HG03378 (cell line): ENCODE measurements around the gene SRCAP.
"Not testable (repeated sequence)": the region's sequence is repeated elsewhere in the genome, so short reads cannot be mapped to it uniquely, and the experiment has no call there.

Experiments
- ATAC-seq: cut with Tn5 transposase; IDR thresholded peaks from one replicate; pipeline ENCODE4 v1.9.1; 2021; ENCODE audit warnings: mild to moderate bottlenecking, moderate library complexity; ENCODE audit not compliant: unreplicated experiment

SRCAP gene

DNA sequence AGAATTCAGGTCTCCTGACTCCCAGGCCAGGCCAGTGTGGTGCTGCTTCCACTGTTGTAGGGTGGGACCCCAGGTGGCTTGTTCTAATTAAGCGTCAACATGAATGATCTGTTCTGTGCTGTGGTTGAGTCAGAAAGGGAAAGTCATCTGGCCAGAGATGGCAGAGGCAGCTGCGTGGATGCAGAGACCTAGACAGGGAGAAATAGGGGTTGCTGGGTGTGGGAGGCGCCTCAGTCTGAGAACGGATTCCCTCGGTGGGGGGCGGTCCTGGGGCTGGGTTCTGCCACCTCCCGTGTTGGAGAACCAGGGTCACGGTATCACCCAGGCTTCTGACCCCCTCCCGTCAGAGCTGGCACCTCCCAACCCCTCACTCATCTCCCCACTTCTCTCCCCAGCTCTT lies 35.2 kb upstream of the SRCAP start:
- ATAC-seq = no peak

DNA sequence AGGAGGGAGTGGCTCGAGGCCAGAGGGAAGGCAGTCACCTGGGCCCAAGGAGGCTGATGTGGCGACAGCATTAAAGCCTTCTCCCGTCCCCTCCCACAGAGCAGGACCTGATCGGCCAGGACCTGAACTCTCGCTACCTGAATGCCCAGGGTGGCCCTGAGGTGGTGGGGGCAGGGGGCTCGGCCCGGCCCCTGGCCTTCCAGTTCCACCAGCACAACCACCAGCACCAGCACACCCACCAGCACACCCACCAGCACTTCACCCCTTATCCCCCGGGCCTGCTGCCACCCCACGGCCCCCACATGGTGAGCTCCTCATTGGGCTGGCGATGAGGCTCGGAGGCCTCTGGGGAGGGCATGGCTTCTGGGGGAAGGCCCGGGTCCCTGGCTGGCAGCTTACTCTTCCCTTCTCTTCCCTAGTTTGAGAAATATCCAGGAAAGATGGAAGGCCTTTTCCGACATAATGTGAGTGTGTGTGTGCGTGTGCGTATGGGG lies 34.3 kb upstream of the SRCAP start:
- ATAC-seq = no peak

DNA sequence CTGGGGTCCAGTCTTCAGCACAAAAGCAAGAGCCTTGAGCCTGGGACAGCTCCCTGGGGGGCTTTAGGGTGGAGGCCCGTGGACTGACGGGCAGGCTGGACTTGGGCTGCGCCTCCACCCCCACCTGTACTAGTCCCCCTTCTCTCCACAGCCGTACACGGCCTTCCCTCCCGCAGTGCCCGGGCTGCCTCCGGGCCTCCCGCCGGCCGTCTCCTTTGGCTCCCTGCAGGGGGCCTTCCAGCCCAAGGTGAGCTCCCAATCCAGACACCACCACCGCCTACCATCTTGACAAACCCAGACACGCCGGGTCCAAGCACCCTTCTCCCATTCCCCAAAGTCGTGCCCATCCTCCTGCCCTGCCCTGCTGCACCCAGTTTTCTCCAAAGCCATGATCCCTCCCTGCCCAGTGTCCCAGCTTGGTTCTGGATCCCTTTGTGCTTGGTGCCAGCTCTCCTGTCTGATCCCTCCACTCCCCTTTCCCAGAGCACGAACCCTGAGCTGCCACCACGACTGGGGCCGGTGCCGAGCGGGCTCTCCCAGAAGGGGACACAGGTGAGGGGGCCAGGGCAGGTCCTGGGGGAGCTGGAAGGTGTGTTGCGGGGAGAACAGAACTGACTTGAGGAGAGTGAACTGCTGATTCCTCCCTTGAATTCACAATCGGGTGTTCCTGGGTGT lies 33.7 kb upstream of the SRCAP start:
- ATAC-seq = no peak

DNA sequence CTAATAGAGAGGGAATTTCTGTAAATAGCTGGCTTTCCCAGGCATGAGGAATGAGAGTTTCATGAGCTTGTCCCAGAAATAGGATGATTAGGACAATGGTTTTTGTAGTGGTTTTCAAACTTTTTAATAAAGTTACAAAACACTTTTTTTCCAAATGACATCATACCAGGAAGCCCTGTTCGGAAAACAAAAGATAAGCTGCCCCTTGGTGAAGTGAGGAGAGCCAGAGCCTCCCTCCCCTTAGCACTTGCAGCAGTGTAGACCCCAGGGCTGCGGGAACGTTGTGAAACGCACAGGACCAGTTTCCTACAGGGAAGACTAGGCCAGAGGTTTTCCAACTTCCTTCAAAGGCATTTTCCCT lies 33.2 kb upstream of the SRCAP start:
- ATAC-seq = no peak

DNA sequence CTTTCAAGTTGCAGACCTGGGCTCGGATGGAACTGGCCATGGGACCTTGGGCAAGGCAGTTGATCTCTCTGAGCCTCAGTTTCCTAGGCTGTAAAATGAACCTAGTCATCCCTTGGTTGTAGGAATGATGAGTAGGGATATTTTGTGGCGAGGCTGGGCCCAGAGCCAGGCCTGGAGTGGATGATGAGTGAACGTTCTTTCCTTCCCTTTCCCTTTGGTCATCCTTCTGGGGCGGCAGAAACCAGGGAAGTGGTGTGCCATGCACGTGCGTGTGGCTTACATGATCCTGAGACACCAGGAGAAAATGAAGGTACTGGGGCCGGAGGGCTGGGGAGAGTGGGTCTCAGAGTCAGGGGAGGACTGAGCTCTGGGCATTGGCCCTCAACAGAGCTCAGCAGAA lies 32.3 kb upstream of the SRCAP start:
- ATAC-seq = no peak

DNA sequence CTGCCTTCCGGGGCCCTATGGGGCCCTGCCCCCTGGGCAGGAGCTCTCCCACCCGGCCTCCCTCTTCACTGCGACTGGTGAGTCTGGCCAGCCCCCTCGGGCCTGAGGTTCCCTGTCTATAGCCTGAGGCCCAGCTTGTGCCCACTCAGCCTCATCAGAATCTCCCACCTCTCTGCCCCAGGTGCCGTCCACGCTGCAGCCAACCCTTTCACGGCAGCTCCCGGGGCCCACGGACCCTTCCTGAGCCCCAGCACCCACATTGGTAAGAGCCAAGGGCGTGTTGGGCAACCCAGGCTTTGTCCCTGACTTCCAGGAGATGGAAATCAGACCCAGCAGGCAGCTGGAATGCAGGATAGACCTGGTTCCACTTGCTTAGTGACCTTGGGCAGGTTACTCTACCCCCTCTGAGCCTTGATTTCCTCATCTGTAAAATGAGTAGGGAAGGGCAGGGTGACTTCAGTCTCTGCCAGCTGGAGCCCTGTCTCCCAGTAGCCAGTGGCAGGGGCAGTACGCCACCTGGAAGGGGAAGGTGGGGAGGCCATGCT lies 31.5 kb upstream of the SRCAP start:
- ATAC-seq = no peak

DNA sequence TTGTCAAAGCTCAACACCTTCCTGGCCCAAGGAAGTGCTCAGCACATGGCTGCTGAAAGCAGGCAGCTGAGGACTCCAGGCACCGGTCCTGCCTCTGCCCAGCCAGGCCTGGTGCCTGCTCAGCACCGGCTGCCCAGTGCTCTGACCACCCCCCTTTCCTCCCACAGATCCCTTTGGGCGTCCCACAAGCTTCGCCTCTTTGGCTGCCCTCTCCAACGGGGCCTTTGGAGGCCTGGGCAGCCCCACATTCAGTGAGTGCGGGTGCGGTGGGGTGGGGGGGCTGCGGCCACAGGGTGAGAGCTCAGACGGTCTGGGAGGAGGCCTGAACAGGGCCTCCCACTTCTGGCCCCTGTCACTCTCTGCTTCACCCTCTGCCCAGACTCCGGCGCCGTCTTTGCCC lies 30.6 kb upstream of the SRCAP start:
- no peak for ATAC-seq

DNA sequence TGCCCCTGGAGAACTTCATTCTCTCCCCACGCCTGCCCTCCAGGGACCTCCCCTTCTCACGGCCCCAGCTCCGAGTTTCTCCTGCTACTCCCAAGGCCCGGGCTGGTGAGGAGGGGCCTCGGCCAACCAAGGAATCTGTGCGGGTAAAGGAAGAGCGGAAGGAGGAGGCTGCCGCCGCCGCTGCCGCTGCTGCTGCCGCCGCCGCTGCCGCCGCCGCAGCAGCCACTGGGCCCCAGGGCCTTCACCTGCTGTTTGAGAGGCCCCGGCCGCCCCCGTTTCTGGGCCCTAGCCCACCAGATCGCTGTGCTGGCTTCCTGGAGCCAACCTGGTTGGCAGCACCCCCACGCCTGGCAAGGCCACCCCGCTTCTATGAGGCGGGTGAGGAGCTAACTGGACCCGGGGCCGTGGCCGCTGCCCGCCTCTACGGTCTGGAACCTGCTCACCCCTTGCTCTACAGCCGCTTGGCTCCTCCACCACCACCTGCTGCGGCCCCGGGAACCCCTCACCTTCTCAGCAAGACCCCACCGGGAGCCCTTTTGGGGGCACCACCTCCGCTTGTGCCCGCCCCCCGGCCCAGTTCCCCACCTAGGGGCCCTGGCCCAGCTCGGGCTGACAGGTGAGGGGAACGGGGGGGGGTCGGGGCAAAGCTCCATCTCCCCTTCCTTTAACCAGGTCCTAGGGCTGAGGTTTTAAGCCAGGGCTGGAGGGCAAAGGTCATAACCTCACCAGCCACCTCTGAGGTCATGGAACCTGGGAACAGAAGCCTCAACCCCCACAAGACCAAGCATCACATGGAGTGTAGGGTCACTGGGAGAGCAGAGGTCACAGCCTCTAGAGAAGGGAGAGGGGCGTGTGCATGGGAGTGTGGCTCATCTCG lies 29.7 kb upstream of the SRCAP start:
- no peak for ATAC-seq

DNA sequence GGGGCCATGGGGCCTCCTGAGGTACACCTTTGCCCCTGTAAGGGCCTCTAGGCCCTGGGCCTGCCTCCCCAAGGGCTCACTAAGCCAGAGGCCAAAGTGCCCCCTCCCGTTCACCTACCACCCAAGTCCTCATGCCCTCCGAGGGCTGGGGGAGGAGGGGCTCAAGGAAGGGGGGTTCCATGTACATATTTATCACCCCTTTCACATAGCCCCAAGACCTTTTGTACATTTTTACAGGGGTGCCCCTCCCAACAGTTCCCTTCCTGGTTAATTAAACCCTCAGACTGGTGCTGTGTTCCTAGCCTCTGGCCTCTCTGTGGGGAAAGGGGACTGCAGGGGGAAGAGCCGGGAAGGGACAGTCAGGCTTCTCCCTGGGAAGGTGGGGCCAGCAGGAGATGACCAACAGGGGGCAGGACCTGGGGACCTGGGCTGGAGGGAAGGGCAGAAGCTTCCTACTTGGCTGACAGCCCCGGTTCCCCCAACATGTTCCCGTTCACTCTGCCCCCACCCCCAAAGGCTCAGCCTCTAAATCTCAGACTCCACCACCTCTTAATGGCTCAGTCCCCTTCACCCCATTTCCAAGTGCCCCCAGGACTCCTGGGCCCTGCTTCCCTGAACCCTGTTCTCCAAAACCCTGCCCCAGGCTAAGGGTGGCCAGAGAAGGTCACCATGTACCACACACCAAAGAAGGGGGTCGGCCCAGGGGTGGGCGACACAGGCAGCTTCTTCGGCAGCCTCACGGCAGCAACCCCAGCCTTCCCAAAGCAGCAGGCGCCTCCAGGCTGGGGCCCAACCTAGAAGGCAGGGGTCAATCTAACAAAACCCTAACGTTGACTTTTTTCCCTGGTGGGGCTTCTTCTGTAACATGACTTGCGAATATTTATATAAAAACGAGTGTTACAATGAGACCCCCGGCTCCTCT lies 28.8 kb upstream of the SRCAP start:
- no peak for ATAC-seq

DNA sequence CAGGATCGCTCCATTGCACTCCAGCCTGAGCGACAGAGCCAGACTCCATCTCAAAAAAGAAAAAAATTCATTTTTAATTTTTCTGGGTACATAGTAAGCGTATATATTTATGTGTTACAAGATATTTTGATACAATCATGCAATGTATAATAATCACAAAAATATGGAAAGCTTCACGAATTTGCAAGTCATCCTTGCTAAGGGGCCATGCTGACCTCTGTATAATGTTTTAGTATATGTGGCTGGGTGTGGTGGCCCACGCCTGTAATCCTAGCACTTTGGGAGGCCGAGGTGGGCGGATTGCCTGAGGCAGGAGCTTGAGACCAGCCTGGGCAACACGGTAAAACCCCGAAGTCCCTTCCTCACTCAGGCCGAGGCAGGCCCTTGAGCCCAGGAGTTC lies 23.8 kb upstream of the SRCAP start:
- ATAC-seq = no peak

DNA sequence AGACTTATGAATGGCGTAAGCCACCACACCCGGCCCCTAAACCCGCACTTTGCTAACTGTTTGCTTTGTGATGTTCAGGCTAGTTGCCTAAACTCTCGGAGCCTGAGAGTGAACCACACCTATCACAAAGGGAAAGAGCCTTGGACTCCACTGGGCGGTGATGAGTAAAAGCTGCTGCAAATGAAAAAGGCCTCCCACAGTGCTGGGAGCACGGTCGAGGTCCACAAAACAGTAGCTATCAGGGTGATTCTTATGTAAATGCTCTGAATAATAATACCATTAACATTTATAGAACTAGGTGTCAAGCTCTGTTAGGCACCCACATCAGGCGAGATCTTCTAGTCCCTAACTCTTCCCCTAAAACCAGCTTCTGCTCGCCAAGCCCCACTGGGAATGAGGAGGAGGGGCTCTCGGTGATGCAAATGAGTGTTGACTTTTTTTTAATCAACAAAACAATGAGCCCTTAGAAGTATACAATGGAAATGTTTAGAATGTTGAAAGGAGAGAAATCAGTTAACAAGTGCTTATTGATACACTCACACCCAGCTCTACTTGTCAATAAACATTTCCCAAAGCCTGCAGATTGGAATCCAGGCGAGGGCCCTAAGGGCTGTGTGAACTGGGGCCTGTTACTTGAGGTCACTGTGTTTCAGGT lies 20.9 kb upstream of the SRCAP start:
- no peak for ATAC-seq

DNA sequence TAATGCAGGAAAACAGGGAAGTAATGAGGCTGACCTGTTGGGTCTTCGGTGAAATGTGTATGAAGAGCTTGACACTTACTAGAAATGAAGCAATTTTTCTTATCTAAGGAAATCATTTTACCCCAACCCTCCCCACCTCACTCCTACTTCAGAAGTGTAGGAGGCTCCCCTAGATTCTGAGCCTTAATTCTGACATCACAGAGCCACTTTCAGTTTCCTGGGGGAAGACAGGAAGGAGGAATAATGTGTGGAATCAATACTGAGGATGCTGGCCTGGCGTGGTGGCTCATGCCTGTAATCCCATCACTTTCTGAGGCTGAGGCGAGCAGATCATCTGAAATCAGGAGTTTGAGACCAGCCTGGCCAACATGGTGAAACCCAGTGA lies 20.4 kb upstream of the SRCAP start:
- no peak for ATAC-seq

DNA sequence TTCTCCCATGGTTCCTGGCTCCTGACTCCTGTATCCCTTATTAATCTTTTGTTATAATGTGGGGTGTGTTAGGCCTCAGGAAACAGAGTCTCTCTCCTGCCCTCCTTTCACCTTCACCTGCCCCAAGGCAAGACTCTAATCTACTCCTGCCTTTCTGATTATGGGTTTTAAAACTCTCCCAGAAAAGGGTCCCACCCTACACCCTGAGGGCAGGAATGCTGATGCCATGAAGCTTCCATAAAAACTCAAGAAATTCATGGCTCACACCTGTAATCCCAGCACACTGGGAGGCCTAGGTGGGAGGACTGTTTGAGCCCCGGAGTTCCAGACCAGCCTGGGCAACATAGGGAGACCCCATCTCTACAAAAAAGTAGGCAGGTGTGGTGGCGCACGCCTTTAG lies 18.6 kb upstream of the SRCAP start:
- ATAC-seq = no peak

DNA sequence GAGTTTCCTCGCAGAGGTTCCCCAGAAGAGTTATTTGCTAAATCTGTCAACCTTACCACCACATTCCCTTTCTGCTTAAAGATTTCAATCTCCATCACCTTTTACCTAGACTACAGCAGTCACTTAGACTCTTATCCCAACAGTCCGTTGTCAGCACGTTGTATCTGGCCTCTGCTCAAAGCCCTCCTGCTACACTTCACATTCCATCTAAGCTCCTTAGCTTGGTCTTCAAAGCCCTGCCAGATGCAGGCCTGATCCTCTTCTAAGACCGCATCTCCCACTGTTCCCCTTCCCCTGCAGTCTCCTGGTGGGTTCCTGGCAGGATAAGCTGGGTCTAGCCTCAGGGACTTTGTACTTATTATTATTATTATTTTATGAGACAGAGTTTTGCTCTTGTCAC lies 10.3 kb upstream of the SRCAP start:
- ATAC-seq = no peak

DNA sequence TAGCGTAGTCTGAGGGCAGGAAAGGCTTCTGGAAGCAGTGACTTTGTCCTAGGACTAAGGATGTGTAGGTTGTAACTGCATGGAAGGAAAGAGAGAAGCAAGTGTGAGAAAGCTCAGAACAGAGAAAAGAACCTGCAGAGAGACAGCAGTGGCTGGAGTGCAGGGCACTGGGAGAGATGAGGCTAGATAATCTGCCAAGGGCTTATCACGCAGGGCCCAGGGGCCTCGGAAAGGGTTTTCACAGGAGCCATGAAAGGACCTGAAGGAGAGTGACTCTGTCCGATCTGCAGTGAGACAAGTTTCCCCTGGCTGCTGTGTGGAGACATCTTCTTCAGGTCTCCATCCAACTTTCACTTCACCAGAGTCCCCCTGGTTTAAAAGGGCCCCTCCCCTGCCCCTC lies 7.1 kb upstream of the SRCAP start:
- ATAC-seq = no peak

DNA sequence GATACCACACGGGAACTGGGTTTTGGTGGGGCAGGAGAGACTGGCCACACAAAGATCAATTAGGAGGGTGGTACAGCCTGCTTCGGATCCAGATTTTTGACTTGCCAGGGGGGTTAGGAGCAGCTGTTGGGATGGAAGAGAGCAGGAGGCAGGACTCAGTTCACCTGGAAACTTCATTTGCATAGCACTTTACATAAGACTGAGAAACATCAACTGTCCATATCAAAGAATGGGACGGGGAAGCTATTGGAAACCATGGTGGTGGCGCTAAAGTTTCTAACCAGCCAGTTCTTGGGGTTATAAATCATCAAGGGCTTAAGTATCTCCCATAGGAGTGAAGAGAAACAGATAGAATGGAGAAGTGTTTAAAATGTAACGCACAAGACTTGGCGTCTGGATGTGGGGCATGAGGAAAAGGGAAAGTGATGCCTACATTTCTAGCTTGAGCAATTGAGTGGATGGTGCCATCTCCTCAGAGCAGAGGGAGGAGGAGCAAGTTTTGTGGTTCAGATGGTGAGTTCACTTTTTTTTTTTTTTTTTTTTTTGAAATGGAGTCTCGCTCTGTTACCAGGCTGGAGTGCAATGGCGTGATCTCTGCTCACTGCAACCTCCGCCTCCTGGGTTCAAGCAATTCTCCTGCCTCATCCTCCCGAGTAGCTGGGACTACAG lies 6.4 kb upstream of the SRCAP start:
- ATAC-seq = no peak

DNA sequence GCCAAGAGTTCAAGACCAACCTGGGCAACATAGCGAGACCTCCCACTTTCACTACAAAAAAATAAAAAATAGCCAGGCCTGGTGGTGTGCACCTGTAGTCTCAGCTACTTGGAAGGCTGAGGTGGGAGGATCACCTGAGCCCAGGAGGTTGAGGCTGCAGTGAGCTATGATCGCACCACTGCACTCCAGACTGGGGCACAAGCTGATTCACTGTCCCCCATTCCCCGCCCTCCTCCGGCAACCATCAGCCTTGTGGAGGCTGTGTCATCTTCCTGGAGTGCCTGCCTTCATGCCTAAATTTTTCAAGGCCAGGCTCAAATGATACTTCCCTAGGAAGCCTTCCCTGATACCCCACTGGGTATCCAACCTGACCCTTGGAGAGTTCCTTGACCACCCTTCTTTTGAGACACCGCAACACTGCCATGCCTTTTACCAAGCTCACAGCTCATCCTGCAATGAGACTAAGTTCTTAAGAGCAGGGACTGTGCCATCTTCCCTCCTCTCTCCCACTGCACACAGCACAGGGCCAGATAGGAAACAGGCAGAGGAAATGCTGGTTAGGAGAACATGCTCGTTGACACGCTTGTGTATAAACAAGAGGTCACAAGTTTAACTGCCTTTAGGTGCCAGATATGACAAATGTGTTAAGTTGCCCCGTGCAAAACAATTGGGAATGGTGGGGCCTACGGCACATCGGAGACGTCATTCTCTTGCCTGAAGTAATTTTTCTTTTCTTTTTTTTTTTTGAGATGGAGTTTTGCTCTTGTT lies 3.9 kb upstream of the SRCAP start:
- no peak for ATAC-seq

DNA sequence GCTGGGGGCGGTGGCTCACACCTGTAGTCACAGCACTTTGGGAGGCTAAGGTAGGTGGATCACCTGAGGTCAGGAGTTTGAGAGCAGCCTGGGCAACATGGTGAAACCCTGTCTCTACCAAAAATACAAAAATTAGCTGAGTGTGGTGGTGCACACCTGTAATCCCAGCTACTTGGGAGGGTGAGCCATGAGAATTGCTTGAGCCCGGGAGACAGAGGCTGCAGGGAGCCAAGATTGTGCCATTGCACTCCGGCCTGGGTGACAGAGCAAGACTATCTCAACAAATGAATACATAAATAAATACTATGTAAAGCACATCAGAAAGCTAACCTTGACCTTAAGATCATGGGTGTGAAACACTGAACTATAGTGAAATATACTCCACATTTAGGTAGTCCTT lies 2.3 kb upstream of the SRCAP start:
- not testable (repeated sequence) for ATAC-seq
